GM15510 (cell line): ENCODE measurements around the gene DSCAM.

ENCODE experiments used
- POLR2A ChIP-seq: IDR thresholded peaks from 3 replicates; pipeline ENCODE4 v1.6.1; 2011; ENCODE audit warnings: borderline replicate concordance; ENCODE audit not compliant: insufficient read length; ENCODE audit errors: extremely low read depth

The DSCAM gene

DNA sequence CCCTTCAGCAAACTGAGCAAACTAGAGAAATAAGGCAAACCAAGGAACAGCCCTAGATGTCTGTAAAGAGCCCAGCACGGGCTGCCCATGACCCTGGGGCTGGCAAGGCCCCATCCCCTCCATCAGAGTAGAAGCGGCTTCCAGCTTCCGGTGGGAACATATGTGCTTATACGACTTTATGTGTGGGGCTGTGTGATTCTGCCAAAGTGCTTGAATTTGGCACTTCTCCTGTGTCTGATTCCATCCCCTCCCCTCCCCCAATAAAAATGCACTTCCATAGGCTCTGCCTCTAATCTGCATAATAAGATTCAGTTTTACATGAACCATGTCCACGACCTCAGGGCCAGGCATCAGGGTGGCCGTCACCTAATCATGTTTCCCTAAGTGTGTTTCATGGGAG, 236.6 kb downstream of the DSCAM start:
- no peak for TF ChIP-seq POLR2A

DNA sequence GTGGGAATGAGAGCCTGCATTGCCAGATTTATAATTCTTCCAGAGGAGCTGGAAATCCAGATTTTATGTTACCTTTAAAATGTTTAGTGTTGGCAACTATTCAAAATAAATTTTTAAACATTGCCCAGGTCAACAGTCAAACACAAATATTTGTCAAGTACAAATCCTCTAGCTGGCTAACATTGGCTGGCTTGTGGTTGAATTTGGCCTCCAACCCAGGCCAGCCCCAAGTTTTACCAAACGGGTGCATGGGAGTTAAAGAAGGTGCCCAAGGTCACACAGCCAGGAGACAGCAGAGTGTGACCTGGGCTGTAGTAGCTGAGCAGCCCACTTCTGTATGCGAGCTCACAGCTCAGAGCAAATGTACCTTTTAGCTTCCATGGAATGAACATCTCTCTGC, 240.6 kb downstream of the DSCAM start:
- no peak for TF ChIP-seq POLR2A

DNA sequence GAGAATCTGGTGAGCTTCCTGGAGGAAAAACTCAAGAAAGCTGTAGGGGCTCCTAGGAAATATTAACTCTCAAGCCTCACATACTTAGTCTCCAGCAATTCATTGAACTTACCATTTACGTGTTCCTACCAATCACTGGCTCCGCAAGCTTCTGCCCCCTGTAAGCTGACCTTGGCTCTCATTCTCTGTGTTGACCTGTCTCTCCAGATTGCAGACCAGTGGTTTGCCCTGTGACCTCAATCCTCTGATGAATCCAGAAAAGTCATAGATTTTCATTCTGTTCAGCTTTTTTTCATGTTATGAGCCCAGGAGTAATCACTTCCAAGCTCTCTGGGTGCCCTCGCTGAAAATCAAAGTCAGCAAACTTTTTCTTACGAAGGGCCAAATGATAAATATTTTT, 241.9 kb downstream of the DSCAM start:
- TF ChIP-seq POLR2A: no peak

- no peak for TF ChIP-seq POLR2A
Observed at GRCh38 chr21:40603774-40604173, 243.2 kb downstream of the DSCAM start.

DNA sequence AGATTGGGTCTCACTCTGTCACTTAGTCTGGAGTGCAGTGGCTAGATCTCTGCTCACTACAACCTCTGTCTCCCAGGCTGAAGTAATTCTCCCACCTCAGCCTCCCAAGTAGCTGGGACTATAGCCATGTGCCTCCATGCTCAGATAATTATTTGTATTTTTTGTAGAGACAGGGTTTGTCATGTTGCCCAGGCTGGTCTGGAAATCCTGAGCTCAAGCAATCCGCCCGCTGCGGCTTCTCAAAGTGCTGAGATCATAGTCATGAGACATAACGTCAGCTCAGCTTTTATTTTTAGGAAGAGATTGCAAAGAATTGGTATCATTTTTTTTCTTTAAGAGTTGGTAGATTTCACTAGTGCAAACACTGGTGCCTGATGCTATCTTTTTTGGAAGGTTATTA, 244.9 kb downstream of the DSCAM start:
- TF ChIP-seq POLR2A: no peak

DNA sequence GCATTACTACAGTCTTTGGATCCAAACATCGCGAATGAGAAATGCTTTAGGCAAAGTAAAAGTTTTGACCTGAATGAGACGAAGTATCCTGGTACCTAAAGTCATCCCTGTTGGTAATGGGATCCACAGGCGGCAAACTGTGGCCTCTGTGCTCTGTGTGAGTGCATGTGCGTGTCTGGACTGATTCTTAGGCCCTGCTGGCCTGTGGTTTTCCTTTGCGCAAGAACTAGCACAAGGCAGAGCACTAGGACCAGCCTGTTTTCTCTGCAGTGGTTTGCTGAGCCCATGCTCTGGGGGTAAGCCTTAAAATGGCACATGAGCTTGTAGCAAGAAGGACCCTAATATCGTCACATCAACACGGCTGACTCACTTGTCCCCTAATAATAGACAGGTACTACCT, 251.2 kb downstream of the DSCAM start:
- no peak for TF ChIP-seq POLR2A

DNA sequence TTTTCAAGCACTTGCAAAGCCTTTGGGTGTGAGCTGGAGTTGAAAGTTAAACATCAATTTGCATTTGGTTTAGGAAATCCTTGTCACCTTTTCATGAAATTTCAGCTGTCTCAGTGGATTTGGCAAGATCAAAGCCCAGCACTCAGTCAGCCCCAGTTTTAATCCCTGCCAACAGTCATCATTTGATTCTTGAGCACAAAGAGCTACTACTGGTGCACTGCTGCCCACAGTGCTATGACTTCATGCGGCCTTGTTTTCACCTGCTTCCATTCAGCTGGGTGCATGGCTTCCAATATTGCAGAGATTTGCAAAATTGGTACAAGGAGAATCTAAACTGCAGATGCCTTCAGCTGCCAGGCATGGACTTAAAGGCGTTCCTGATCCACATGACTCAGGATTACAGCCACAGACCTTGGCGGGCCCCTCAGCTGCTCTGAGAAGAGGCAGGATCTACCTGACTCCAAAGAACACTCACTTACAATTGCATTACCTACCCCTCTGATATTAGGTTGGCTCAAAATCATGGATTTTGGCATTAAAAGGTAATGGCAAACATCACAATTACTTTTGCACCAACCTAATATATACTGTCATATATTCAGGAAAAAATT, 259.1 kb downstream of the DSCAM start:
- no peak for TF ChIP-seq POLR2A

DNA sequence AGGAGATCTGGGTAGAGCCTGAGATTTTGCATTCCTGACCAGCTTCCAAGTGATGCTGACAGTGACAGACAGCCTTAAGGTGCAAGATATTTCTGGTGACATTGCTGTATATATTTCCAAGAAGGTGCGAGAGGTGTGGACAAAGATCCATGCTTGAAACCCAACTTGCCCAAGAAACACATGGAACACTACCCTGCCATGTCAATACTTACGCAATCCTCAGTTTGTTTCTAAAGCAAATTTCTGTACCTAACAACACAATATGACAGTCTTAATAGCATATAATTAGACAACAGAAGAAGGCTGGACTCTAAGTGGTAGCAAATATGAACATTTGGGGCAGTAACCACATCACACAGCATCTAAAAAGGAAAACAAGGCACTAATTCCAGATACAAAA, 260.4 kb downstream of the DSCAM start:
- TF ChIP-seq POLR2A: no peak

- no peak for TF ChIP-seq POLR2A
Observed at GRCh38 chr21:40577285-40578043, 269.5 kb downstream of the DSCAM start.

- no peak for TF ChIP-seq POLR2A
Observed at GRCh38 chr21:40575976-40576375, 271.0 kb downstream of the DSCAM start.

GRCh38 chr21:40569357-40569756, 277.6 kb downstream of the DSCAM start:
- no peak for TF ChIP-seq POLR2A

DNA sequence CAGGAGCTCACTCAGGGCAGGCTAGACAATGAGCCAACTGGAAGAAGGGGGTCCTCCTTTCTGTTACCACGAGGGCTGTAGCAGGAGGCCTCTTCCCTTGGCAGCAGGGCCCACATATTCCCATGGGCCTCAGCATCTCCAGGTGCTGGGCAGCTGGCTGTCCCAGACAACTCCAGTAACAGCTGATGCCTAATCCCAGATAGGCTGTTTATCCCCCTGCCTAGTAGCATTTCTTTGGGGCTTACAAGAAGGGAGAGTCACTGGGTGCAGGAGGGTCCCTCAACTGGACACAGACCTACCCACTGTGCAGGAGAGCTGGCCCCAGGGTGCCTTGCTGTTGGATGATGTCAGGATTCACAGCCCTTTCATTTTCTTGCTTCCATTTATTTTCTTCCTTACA, 278.2 kb downstream of the DSCAM start:
- no peak for TF ChIP-seq POLR2A

- no peak for TF ChIP-seq POLR2A
Observed at GRCh38 chr21:40567501-40567900, 279.5 kb downstream of the DSCAM start.

DNA sequence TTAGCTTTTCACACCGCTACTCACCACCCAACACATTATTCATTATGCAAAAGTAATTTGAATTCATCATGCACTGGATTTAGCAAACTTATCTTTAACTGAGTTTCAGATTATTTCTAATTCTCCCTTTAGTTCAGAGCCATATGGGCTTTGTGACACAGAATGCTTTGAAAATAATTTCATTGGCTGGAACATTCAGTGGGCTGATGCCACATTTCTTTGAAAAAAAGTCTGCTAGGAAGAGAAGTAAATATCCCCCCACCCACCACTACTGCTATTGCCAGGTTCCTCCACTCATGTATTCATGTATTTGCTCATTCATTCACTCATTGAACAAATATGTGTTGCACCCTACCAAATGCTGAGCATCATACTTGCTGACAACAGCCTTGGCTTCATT, 280.5 kb downstream of the DSCAM start:
- TF ChIP-seq POLR2A: no peak

GRCh38 chr21:40564318-40564717, 282.6 kb downstream of the DSCAM start:
- TF ChIP-seq POLR2A: no peak

- no peak for TF ChIP-seq POLR2A
Observed at GRCh38 chr21:40563900-40564299, 283.1 kb downstream of the DSCAM start.
